Ovary (tissue), 3 donors: Measurements from ENCODE around the gene ZNF524.

Experiments used
- CTCF ChIP-seq, 3 donors: fragments of 450-650 bp in 2 of 3; fragments of 200-600 bp in 1 of 3; IDR thresholded peaks; one replicate each; pipeline versions ENCODE4 v1.5.1 to v1.8.0; 2016 to 2022; ENCODE audit warnings: antibody characterized with exemption in 3 of 3, mild to moderate bottlenecking in 1 of 3
- POLR2A ChIP-seq: fragments of 450-650 bp; IDR thresholded peaks from one replicate; pipeline ENCODE4 v1.6.1; 2017; ENCODE audit warnings: antibody characterized with exemption, mild to moderate bottlenecking, moderate library complexity
- donor health status: DM: no; HTN: no; CAD: no.

- TF ChIP-seq CTCF (IDR thresholded peaks at IDR 0.05) (no peak), POLR2A (no peak)
Observed at GRCh38 chr19:55622242-55622969, 22.3 kb downstream of the ZNF524 start.
